Measurements from ENCODE around the gene MYNN. TPM values are rescaled to one million over a fixed set of nuclear protein-coding genes. Genes with fewer than 3 reads are reported as not detected.
A peak's percentile ranks its signal among the peaks of the same experiment; 100 is the strongest.

The MYNN gene
- total and polyA plus RNA-seq, 2 donors (not counting 1 experiment from before 2014, with no cell fraction given): 14.7 to 24.0 TPM

DNA sequence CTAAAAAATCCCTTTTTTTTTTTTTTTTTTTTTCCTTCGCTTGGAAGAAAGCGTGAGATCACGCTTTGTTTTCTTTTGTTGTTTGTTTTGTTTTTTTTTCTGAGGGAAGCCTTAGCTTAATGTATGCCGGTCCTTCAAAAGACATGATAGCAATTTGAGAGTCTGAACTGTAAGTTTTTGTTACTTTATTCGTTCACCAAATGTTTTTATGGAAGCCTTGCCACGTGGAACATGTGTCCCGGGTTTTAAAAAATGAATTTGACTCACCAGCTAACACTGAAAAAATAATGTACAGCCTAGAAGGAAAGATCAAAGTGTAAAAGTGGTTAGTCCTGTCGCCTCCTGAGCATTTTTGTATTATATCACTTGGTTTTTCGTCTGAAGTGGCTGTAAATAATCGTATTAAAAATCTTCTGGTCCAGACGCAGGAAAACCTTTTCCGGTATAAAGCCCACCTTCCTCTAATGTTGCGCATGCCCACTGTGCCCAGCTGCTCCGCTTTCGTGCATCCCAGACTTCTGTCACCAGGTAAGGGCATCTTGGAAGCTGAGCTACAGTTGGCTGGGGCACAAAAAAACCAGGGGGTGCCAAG is 795 bp upstream of the MYNN start:
- peaks cover 36% of the 10 kb centered on the region for H3K79me2 ChIP-seq (ENCODE audit: control insufficient read depth, insufficient read depth, low read length)
- Mint-ChIP-seq H3K27ac (peak overlapping the region; percentile 99), H3K4me3 (peak overlapping the region; percentile 100), H3K9me3 (ENCODE audit: insufficient read depth) (no peaks in the 10 kb centered on the region), H3K27me3 (no peaks in the 10 kb centered on the region), H3K4me1 (peaks cover 47% of the 10 kb centered on the region)
- H3K9ac ChIP-seq (ENCODE audit: low read length): peak overlapping the region; percentile 96
- peak overlapping the region; percentile 78 for H3K4me2 ChIP-seq (replicated peaks; ENCODE audit: low read depth, low read length, poor library complexity, severe bottlenecking)
- H4K20me1 ChIP-seq (ENCODE audit: control insufficient read depth, insufficient read depth, low read length, poor library complexity, severe bottlenecking): no peaks in the 10 kb centered on the region
- 0% methylated on average over 7 of the region's 15 CpGs for WGBS (ENCODE audit: insufficient coverage)
- DNase-seq (peak; percentile 87), ATAC-seq (ENCODE audit: low read depth) (peak; percentile 31)
- H3K9me3 ChIP-seq (ENCODE audit: control extremely low read depth in 1 of 3, control insufficient read depth in 2 of 3, insufficient read depth in 1 of 3, low read length in 2 of 3): peaks cover 0 to 7% (median 0%) of the 10 kb centered on the region in 3 donors
- H3K4me1 ChIP-seq (ENCODE audit: control insufficient read depth in 2 of 2, insufficient read depth in 2 of 2, low read length in 2 of 2): peaks cover 16 to 19% of the 10 kb centered on the region in 2 donors
- peak overlapping the region; percentile 97 for H3K27ac ChIP-seq (ENCODE audit: low read length in 2 of 2)
- H3K27me3 ChIP-seq (replicated peaks in 1 of 4; ENCODE audit: control extremely low read depth in 1 of 4, control insufficient read depth in 3 of 4, insufficient read depth in 4 of 4, low read length in 3 of 4): no peaks in the 10 kb centered on the region
- H3K36me3 ChIP-seq (replicated peaks in 1 of 2; ENCODE audit: control extremely low read depth in 1 of 2, control insufficient read depth in 1 of 2, extremely low read depth in 1 of 2, insufficient read depth in 2 of 2, low read length in 1 of 2): peaks cover 1 to 26% of the 10 kb centered on the region in 2 experiments
- TF ChIP-seq, protein P1, sequence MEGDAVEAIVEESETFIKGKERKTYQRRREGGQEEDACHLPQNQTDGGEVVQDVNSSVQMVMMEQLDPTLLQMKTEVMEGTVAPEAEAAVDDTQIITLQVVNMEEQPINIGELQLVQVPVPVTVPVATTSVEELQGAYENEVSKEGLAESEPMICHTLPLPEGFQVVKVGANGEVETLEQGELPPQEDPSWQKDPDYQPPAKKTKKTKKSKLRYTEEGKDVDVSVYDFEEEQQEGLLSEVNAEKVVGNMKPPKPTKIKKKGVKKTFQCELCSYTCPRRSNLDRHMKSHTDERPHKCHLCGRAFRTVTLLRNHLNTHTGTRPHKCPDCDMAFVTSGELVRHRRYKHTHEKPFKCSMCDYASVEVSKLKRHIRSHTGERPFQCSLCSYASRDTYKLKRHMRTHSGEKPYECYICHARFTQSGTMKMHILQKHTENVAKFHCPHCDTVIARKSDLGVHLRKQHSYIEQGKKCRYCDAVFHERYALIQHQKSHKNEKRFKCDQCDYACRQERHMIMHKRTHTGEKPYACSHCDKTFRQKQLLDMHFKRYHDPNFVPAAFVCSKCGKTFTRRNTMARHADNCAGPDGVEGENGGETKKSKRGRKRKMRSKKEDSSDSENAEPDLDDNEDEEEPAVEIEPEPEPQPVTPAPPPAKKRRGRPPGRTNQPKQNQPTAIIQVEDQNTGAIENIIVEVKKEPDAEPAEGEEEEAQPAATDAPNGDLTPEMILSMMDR (IDR thresholded peaks at IDR 0.05): no peak
- no peak for TF ChIP-seq EZH2 (IDR thresholded peaks at IDR 0.05; ENCODE audit: borderline replicate concordance, insufficient read depth, low read depth, low read length, poor library complexity, severe bottlenecking)
- CTCF ChIA-PET: interaction anchor here (0.7 to 3.3 kb wide), 10 partner anchors 9 to 1091 kb away, joined by 3 to 21 read pairs (median 3); partner anchors contain the start of genes LRRC34, LRRIQ4 and TERC
- H2AFZ ChIP-seq (ENCODE audit: insufficient read depth, low read depth, low read length, poor library complexity, severe bottlenecking): peak overlapping the region; percentile 98
- intact Hi-C loops (cut with micrococcal nuclease): loop anchor here (2.0 to 5.0 kb wide), 4 partner anchors 90 to 408 kb away; partner anchors contain the start of genes PHC3 and SEC62
- H3K4me3 ChIP-seq (ENCODE audit: control extremely low read depth in 1 of 5, extremely low read depth in 1 of 5, insufficient read depth in 1 of 5, low read depth in 2 of 5, low read length in 4 of 5): peak overlapping the region; percentile 89 to 97 (median 91)
- POLR2A ChIA-PET: interaction anchor here (0.5 to 3.0 kb wide), 12 partner anchors 8 to 585 kb away, joined by 3 to 23 read pairs (median 4); partner anchors contain the start of genes LRRC34, LRRIQ4, SEC62 and SKIL

DNA sequence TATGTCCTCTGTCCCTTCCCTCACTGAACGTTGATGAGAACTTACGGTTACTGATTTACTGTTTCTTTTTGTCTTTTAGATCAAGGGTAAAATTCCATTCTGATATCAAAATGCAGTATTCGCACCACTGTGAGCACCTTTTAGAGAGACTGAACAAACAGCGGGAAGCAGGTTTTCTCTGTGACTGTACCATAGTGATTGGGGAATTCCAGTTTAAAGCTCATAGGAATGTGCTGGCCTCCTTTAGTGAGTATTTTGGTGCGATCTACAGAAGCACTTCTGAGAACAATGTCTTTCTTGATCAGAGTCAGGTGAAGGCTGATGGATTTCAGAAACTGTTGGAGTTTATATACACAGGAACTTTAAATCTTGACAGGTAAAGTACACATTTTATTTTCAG is 990 bp downstream of the MYNN start:
- H3K36me3 ChIP-seq (replicated peaks in 1 of 2; ENCODE audit: control extremely low read depth in 1 of 2, control insufficient read depth in 1 of 2, extremely low read depth in 1 of 2, insufficient read depth in 2 of 2, low read length in 1 of 2): peaks cover 4 to 43% of the 10 kb centered on the region in 2 experiments
- no peaks in the 10 kb centered on the region for H3K9me3 Mint-ChIP-seq (ENCODE audit: insufficient read depth)
- H3K9me3 ChIP-seq (ENCODE audit: control extremely low read depth in 1 of 3, control insufficient read depth in 2 of 3, insufficient read depth in 1 of 3, low read length in 2 of 3): no peaks in the 10 kb centered on the region
- CTCF ChIA-PET: interaction anchor here (1.4 to 3.3 kb wide), 2 partner anchors 10 to 193 kb away, joined by 4 to 21 read pairs; partner anchors contain the start of gene TERC
- peaks cover 16 to 19% of the 10 kb centered on the region in 2 donors for H3K4me1 ChIP-seq (ENCODE audit: control insufficient read depth in 2 of 2, insufficient read depth in 2 of 2, low read length in 2 of 2)
- TF ChIP-seq, protein P1 (IDR thresholded peaks at IDR 0.05): no peak
- no peak for TF ChIP-seq EZH2 (IDR thresholded peaks at IDR 0.05; ENCODE audit: borderline replicate concordance, insufficient read depth, low read depth, low read length, poor library complexity, severe bottlenecking)
- H3K27ac Mint-ChIP-seq: peak overlapping the region; percentile 99
- H3K27me3 Mint-ChIP-seq: no peaks in the 10 kb centered on the region
- peak overlapping the region in 1 of 2 donors; percentile 97 for H3K27ac ChIP-seq (ENCODE audit: low read length in 2 of 2)
- peak overlapping the region; percentile 89 to 97 (median 91) for H3K4me3 ChIP-seq (ENCODE audit: control extremely low read depth in 1 of 5, extremely low read depth in 1 of 5, insufficient read depth in 1 of 5, low read depth in 2 of 5, low read length in 4 of 5)
- WGBS (ENCODE audit: insufficient coverage): 81% methylated on average over 2 of the region's 5 CpGs
- intact Hi-C loops (cut with micrococcal nuclease): loop anchor here (5.0 kb wide), 2 partner anchors 88 to 158 kb away; no protein-coding TSS in a partner anchor
- peak overlapping the region; percentile 78 for H3K4me2 ChIP-seq (replicated peaks; ENCODE audit: low read depth, low read length, poor library complexity, severe bottlenecking)
- no peak for DNase-seq
- H3K27me3 ChIP-seq (replicated peaks in 1 of 4; ENCODE audit: control extremely low read depth in 1 of 4, control insufficient read depth in 3 of 4, insufficient read depth in 4 of 4, low read length in 3 of 4): no peaks in the 10 kb centered on the region
- ATAC-seq (ENCODE audit: low read depth): no peak
- H3K4me1 Mint-ChIP-seq: peaks cover 51% of the 10 kb centered on the region
- peak overlapping the region; percentile 96 for H3K9ac ChIP-seq (ENCODE audit: low read length)
- peak overlapping the region; percentile 100 for H3K4me3 Mint-ChIP-seq
- no peaks in the 10 kb centered on the region for H4K20me1 ChIP-seq (ENCODE audit: control insufficient read depth, insufficient read depth, low read length, poor library complexity, severe bottlenecking)
- peaks cover 47% of the 10 kb centered on the region for H3K79me2 ChIP-seq (ENCODE audit: control insufficient read depth, insufficient read depth, low read length)
- POLR2A ChIA-PET: interaction anchor here (3.0 kb wide), 1 partner anchor 583 kb away, joined by 23 read pairs; the partner anchor contains the start of gene SKIL
- H2AFZ ChIP-seq (ENCODE audit: insufficient read depth, low read depth, low read length, poor library complexity, severe bottlenecking): peak overlapping the region; percentile 98
